GM18909 (cell line): Measurements from ENCODE around the gene EIF5A2.
"Not testable (repeated sequence)": the region's sequence is repeated elsewhere in the genome, so short reads cannot be mapped to it uniquely, and the experiment has no call there.

ENCODE experiments used
- ATAC-seq: cut with Tn5 transposase; IDR thresholded peaks from one replicate; pipeline ENCODE4 v1.9.1; 2021; ENCODE audit warnings: mild to moderate bottlenecking; ENCODE audit not compliant: unreplicated experiment, poor library complexity

Gene EIF5A2

DNA sequence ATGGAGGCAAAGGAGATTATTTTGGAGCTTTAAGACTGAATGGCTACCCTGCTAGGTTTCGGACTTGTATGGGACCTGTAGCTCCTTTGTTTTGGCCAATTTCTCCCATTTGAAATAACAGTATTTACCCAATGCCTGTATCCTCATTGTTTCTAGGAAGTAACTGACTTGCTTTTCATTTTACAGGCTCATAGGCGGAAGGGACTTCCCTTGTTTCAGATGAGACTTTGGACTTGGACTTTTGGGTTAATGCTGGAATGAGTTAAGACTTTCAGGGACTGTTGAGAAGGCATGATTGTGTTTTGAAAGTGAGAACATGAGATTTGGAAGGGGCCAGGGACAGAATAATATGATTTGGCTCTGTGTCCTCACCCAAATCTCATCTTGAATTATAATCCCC, 10.5 kb downstream of the EIF5A2 start:
- ATAC-seq: no peak

DNA sequence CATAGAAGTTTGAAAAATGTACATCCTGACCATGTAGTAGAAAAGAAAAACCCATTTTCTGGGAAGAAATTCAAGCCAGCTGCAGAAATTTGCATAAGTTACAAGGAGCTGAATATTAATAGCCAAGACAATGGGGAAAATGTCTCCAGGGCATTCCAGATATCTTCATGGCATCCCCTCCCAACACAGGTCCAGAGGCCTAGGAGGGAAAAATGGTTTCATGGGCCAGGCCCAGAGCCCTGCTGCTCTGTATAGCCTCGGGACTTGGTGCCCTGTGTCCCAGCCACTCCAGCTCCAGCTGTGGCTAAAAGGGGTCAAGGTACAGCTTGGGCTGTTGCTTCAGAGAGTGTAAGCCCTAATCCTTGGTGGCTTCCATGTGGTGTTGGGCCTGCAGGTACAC, 11.2 kb downstream of the EIF5A2 start:
- ATAC-seq: not testable (repeated sequence)

DNA sequence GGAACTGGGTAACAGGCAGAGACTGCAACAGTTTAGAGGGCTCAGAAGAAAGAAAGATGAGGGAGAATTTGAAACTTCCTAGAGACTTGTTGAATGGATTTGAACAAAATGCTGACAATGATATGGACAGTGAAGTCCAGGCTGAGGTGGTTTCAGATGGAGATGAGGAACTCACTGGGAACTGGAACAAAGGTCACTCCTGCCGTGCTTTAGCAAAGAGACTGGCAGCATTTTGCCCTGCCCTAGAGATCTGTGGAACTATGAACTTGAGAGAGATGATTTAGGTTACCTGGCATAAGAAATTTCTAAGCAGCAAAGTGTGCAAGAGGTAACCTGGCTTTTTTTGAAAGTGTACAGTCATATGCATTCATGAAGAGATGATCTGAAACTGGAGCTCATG, 11.7 kb downstream of the EIF5A2 start:
- ATAC-seq: no peak

DNA sequence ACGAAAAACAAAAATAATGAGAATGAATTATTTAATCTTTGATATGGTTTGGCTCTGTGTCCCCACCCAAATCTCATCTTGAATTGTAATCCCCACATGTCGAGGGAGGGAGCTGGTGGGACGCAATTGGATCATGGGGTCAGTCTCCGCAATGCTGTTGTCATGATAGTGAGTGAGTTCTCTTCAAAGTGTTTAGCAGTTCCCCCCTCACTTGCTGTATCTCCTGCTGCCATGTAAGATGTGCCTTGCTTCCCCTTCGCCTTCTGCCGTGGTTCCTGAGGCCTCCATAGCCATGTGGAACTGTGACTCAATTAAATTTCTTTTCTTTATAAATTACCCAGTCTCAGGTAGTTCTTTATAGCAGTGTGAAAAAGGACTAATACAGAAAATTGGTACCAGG, 12.1 kb downstream of the EIF5A2 start:
- not testable (repeated sequence) for ATAC-seq

DNA sequence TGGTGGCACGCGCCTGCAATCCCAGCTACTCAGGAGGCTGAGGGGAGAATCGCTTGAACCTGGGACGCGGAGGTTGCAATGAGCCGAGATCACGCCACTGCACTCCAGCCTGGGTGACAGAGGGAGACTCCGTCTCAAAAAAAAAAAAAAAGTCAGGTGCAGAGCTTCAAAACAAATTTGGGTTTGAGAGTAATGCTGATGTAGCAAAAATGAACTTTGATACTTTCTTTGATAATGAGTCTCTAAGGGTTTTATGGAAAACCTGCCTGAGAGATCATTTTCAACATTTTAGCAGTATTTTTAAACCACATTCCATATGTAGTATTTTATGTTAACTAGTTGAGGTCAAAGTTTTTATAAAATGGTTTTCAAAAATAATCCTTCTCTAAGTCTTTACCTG, 14.5 kb downstream of the EIF5A2 start:
- no peak for ATAC-seq

DNA sequence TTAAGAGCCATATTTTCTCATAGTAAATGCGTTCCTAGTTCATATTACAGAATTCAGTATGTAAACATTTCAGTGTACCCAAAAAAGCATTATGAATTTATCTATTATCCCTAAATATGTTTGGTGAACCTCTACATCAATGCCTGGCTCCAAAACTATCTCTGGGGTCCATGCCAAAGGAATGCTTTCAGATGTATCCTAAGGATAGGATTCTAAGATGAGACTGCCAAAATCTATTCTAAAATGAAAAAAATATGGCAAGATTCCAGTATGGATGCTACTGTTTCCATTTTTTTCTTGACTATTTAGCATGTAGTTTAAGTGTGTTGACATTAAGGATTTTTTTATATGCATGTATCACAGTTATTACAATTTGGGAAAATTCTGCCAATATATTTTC, 18.8 kb downstream of the EIF5A2 start:
- ATAC-seq: no peak

DNA sequence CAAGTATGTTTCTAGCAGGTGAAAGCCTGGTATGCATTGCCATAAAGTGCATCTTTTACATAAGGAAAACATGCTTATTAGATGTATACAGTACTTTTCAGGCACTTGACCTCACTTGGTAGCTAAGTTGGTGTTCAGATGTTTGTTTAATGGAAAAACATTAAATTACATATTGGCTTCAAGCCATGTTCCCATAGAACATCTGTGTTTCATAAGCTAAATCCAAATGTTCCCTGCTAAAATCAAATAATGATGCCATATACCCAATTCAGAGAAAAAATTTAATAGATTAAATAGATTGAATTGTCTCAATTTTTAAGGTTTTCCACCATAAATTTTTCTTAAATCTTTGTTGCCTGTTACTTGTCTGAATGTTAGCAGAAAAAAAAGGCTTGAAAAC, 19.3 kb downstream of the EIF5A2 start:
- ATAC-seq: no peak

DNA sequence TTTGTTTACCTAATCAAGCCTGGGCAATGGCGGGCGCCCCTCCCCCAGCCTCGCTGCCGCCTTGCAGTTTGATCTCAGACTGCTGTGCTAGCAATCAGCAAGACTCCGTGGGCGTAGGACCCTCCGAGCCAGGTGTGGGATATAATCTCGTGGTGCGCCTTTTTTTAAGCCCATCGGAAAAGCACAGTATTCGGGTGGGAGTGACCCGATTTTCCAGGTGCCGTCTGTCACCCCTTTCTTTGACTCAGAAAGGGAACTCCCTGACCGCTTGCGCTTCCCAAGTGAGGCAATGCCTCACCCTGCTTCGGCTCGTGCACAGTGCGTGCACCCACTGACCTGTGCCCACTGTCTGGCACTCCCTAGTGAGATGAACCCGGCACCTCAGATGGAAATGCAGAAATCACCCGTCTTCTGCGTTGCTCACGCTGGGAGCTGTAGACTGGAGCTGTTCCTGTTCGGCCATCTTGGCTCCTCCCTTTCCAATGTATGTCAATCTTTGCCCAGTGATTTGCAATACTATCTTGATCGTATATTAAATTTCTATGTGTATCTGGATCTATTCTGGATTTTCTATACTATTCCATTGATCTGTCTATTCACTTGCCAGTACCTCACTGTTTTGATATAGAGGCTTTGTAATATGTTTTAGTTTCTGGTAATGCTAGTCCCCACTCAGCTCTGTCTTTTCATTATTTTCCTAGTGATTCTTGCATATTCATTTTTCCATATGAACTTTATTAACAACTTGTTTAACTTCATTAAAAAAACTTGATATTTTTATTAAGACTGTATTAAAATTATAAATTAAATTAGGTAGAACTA, 24.1 kb downstream of the EIF5A2 start:
- not testable (repeated sequence) for ATAC-seq

DNA sequence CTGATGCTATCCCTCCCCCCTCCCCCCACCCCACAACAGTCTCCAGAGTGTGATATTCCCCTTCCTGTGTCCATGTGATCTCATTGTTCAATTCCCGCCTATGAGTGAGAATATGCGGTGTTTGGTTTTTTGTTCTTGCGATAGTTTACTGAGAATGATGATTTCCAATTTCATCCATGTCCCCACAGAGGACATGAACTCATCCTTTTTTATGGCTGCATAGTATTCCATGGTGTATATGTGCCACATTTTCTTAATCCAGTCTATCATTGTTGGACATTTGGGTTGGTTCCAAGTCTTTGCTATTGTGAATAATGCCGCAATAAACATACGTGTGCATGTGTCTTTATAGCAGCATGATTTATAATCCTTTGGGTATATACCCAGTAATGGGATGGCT, 29.7 kb downstream of the EIF5A2 start:
- ATAC-seq: not testable (repeated sequence)

DNA sequence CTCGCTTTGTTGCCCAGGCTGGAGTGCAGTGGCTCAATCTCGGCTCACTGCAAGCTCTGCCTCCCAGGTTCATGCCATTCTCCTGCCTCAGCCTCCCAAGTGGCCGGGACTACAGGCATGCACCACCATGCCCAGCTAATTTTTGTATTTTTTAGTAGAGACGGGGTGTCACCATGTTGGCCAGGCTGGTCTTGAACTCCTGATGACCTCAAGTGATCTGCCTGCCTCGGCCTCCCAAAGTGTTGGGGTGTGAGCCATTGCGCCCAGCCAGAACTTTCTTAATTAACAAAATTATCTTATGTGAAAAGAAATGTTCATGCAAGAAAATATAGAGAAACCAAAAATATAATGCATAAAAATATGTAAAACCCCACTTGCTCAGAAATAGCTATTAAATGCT, 31.1 kb downstream of the EIF5A2 start:
- ATAC-seq: not testable (repeated sequence)

DNA sequence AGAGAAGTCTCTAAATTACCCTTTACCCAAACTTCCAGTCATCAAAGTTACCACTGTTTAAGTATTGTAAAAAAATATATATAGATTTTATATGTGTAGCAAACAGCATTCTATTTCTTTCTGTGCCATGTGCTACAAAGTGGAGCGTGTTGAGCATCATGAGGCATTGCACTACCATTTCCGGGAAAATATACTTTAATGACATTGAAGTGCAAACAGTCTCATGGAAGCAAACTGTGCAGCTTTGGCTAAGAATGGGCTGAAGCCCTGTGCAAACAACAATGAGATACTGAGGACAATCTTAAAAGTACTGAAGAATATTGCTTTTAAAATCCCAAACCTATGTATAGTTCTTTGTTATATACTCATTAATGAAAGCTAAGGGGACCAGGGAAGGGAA, 31.9 kb downstream of the EIF5A2 start:
- ATAC-seq: no peak

DNA sequence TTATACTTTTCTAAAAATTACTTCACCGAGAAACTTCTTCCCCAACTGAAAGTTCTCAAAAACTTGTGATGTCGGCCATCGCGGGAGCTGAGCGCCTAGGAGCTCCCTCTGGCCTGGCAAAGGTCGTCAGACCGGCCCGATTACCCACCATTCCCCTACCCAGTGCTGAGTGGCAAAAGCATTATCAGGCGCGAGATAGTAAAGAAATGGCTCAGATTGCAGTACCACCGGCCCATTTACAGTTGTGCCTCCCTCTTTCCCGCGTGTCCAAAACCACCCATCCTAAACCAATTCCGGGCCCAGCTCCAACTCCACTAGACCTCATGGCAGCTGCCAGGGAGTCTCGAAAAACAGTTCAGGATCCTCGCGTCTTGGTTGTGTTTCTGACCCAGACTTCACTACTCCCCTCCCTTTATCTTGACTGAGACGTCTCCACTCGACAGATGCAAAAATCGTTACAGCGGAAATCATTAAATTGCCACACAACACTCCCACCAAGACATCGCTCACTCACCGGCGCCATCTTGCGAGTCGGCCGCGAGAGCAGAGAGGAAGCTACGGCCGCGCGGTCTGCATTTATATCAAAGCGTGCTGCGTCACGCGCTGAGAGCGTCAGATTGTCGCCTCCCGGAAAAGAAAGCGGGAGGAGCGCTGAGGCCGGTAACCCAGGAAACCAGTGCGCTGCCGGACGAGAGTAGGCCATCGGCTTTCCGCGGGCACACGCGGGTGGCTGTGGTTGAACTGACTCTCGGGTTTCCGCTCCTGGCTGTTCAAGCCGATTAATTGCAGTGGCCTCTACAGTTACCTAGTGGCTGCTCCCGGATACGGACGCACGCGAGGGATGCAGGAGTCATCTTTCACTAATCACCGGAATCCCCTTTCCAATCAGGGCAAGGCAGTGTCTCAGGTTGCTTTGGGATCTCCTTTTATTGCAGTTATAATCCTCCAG, 38.5 kb downstream of the EIF5A2 start, which contains the start of gene RPL22L1:
TSS of gene RPL22L1 (minus strand) at position 551 of the 949 bp plus-strand sequence. CDS start at position 523, 28 bp downstream.
- ATAC-seq: peak; percentile 98

DNA sequence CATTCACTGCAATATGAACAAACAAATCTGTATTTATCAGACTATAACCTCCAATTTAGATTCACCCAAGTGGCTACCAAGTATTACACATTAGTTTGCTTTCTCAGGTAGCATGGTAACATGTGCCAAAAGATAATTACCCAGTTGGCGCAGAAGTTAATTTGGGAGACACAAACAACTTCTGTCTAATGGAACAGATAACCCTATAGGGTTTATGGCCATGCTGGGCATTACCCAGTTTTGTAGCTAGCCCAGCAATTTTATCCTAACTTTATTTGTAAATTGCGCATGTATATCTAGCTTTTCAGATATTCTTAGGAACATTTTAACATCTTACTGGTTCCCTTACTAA, 39.2 kb downstream of the EIF5A2 start:
- no peak for ATAC-seq

DNA sequence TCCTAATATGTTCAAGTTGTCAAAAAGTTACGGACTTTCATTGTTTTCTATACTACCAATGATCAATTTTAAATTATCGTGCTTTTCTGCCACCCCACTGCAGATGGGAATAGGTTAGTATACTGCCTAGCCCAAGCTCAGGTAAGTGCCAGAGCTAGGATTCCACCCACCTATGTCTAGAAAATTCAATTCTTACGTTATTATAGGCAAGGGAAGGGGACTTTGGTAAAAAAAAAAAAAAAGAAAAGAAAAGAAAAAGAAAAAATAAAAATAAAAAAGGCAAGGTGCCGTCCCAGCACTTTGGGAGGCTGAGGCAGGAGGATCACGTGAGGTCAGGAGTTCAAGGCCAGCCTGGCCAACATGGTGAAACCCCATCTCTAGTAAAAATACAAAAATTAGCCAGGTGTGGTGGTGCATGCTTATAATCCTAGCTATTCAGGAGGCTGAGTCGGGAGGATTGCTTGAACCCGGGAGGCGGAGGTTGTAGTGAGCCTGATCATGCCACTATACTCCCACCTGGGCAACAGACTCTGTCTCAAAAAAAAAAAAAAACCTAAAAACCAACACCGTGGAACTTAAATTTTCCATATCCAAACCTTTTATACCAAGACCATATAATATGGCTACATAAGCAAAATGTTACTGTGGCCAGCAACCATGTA, 39.7 kb downstream of the EIF5A2 start:
- ATAC-seq: no peak

DNA sequence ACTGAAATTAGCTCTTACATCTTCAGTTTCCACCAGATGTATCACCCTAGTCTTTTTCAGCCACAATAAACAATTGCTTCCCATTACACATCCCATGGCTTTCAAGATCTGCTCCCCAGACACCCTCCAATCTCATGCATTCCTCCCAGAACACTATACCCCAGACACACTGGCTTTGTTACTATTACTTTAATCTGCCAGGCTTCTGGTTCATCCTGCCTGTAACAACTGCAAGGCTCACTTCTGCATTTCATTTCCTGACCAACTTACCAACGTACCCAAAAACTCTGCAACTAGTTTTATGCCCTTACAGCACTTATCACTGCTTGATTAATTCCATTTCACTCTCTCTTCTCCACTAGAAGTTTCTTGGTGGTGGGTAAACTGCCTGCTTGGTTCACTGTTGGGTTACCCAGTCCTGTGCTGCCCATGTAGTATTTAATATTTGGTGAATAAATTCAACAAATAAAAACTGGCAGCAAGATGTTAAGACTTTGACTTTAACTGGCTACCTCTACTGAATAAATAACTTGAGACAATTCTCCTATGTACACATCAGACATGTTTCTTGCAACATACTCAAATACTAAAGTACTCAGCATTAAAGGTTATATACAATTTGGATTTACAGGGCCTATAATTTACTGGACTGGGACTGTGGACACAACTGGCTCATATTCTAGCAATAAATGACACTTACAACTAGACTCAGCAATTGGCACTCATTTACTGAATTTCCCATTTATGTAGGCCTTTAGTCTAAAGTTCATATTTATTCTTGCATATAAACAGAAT, 41.1 kb downstream of the EIF5A2 start:
- ATAC-seq: no peak

DNA sequence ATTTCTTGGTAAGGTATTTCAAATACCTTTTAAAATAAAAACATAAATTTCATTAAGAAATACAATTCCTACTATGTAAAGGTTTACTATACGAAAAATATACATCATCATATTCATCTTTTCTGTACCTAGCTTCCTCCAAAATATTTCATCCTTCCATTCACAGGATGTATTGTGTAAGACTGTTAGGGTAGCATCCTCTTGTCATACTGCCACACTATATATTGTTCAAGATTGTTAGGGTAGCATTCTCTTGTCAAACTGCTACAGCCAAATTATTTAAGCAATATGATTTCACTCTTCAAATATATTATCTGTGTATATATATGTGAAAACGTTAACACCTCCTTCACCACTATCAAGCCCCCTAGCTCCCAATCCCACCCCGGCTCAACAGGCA, 41.9 kb downstream of the EIF5A2 start:
- ATAC-seq: no peak

DNA sequence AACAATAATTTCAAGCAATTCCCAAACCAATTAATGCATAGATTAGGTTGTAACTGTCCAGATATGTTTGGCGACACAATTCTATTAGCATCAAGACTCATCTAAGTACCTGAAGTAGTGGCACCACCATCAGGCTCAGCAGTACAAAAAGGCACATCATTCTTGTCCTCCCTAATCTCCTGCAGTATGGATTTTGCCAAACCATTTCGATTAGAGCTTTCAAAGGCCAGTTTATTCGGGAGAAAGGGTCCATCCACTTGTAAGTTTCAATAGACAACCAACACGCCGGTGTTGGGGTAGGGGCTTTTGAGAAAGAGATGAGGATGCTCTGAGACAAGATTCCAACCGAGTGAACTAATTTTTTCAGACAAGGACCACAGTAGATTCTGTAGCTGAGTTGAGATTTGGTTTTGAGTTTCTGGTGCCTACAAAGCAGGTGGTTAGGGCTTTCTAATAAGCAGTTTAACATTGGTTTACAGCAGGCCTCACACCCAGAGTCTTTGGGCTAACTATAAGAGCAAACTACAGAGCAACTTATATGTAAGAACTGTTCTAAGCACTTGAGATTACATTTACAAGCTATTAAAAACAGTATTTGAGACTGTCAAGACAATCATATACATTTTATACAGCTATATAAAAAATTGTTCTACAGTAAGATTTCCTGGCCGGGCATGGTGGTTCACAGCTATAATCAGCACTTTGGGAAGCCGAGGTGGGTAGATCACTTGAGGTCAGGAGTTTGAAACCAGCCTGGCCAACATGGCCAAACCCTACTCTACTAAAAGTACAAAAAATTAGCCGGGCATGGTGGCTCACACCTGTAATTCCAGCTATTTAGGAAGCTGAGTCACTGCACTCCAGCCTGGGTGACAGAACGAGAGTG, 43.0 kb downstream of the EIF5A2 start:
- ATAC-seq: no peak

DNA sequence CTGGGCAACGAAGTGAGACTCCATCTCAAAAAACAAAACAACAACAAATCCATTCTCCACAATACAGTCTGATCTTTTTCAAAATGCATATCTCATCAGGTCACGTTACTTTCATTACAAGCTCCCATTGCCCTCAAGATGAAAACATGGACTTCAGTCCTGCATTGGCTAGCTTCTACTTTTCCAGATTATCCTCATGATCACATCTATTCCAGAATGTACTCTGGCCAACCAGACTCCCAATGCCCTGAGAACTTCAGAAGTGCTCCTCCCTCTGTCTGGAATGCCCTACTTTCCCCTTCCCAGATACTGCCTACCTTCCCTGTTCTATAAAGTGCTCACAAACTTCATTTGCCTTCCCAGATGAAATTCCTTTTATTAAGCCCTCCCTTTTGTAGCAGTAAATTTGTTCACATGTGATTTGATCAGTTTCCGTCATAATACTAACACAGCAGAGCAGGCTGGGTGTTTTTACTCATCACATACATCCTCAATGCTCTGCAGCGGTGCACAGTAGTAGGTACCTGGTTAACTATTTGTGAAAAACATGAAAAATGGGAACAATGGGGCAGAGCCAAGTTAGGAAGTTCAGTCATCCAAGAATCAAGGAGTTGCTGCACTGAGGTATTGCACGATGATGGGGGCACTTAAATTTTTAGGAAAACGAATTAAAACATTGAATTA, 43.8 kb downstream of the EIF5A2 start:
- ATAC-seq: no peak
